ENCODE results near the gene MLH3. TPM values are rescaled to one million over a fixed set of nuclear protein-coding genes. Genes with fewer than 3 reads are reported as not detected.

MLH3 gene
- total RNA-seq, 1 experiment from 2014 or later = 23.0 TPM

- H2BK120ac ChIP-seq (ENCODE audit: low read depth, low read length, poor library complexity, severe bottlenecking) = peak within 1 kb of the TSS; percentile 84
- no peaks in the 10 kb centered on the region; the same call in 1 of the 2 replicates for H3K27me3 Mint-ChIP-seq (ENCODE audit: low read depth)
- H3K36me3 Mint-ChIP-seq (ENCODE audit: insufficient read depth in 1 of 3, low read depth in 3 of 3) = no peaks in the 10 kb centered on the region
- peak within 1 kb of the TSS; percentile 96 for H3K4me2 ChIP-seq (ENCODE audit: insufficient read depth, insufficient read length, low read length)
- H3K9me3 Mint-ChIP-seq = no peaks in the 10 kb centered on the region
- no peak within 1 kb of the TSS for H2AFZ ChIP-seq (ENCODE audit: low read length)
- peak within 1 kb of the TSS; percentile 26 for H3K27ac ChIP-seq (ENCODE audit: insufficient read length, low read depth, low read length)
- H3K23me2 ChIP-seq (ENCODE audit: insufficient read length, low read depth, low read length, poor library complexity, severe bottlenecking) = peaks cover 9% of the 10 kb centered on the region
- H3K4me1 ChIP-seq (ENCODE audit: insufficient read depth, low read length) = peaks cover 2% of the 10 kb centered on the region; the same call in 1 of the 2 replicates
- peaks cover 10 to 11% of the 10 kb centered on the region in 2 experiments for H3K4me1 Mint-ChIP-seq
- no peaks in the 10 kb centered on the region for H4K20me1 ChIP-seq (ENCODE audit: control insufficient read depth, insufficient read depth, insufficient read length)
- no peak within 1 kb of the TSS for H2BK15ac ChIP-seq (ENCODE audit: low read depth, low read length)
- H4K91ac ChIP-seq (ENCODE audit: insufficient read length, low read depth, low read length) = no peak within 1 kb of the TSS
- H2AK5ac ChIP-seq (ENCODE audit: insufficient read length, low read length) = no peak within 1 kb of the TSS
- H3K79me2 ChIP-seq (ENCODE audit: insufficient read depth, low read length) = no peaks in the 10 kb centered on the region; the same call in 1 of the 2 replicates
- H4K5ac ChIP-seq (ENCODE audit: insufficient read length, low read depth, low read length) = no peak within 1 kb of the TSS
- TF ChIP-seq CTCF (conservative IDR thresholded peaks at IDR 0.05) = no peak
- no peak within 1 kb of the TSS for H2BK20ac ChIP-seq (ENCODE audit: low read depth, low read length, poor library complexity, severe bottlenecking)
- no peak within 1 kb of the TSS for H3K4ac ChIP-seq (ENCODE audit: low read depth, low read length)
- H3K14ac ChIP-seq (ENCODE audit: insufficient read depth, low read length) = peak within 1 kb of the TSS; percentile 85; the same call in 1 of the 2 replicates
- H3K9me3 ChIP-seq (ENCODE audit: control insufficient read depth, low read depth, low read length) = no peaks in the 10 kb centered on the region
- H2BK5ac ChIP-seq (ENCODE audit: insufficient read length, low read length) = no peak within 1 kb of the TSS
- H3K79me1 ChIP-seq (ENCODE audit: insufficient read depth, low read depth, low read length, poor library complexity, severe bottlenecking) = no peaks in the 10 kb centered on the region
- no CpG with 5 or more reads among the region's 58 CpGs for WGBS (ENCODE audit: extremely low coverage, insufficient read length, low lambda C conversion rate)
- H3K4me3 Mint-ChIP-seq = no peak within 1 kb of the TSS
- no peak within 1 kb of the TSS for H4K8ac ChIP-seq (replicated peaks; ENCODE audit: insufficient read length, low read depth, low read length)
- no peak within 1 kb of the TSS for H2BK12ac ChIP-seq (ENCODE audit: insufficient read length, low read depth, low read length)
- no peak within 1 kb of the TSS for H3K56ac ChIP-seq (ENCODE audit: insufficient read length, low read depth, low read length)
- H3K18ac ChIP-seq (ENCODE audit: insufficient read length, low read depth, low read length) = peak within 1 kb of the TSS; percentile 71
- no peak within 1 kb of the TSS for H3T11ph ChIP-seq (ENCODE audit: low read length)
- H3K23ac ChIP-seq (ENCODE audit: insufficient read length, low read depth, low read length) = no peak within 1 kb of the TSS
- DNase-seq = peak; percentile 97
- no peaks in the 10 kb centered on the region for H3K27me3 ChIP-seq (ENCODE audit: insufficient read depth, low read length)
- peak within 1 kb of the TSS; percentile 92 for H3K9ac ChIP-seq (ENCODE audit: extremely low read depth, insufficient read length, low read length)
- H3K27ac Mint-ChIP-seq = peak within 1 kb of the TSS; percentile 80 to 99 (median 97); a peak in 6 of 7 replicates
Measured at GRCh38 chr14:75069121-75069810, 18.0 kb upstream of the MLH3 start, which contains the start of gene ZC2HC1C. ZC2HC1C (plus strand) TSS chr14:75069641; CDS start chr14:75070574, 933 bp downstream.

All from H9 (cell line).